K562 (cell line): ENCODE results near the gene RIC3. TPM values are rescaled to one million over a fixed set of nuclear protein-coding genes. Genes with fewer than 3 reads are reported as not detected.

Experiments
- KDM5B ChIP-seq: fragments of 200-600 bp; sonication (generic); IDR thresholded peaks from 2 replicates; pipeline ENCODE4 v1.6.1; 2012; ENCODE audit warnings: low read depth, mild to moderate bottlenecking, moderate library complexity, low read length, control low read depth, inconsistent platforms; ENCODE audit not compliant: insufficient replicate concordance
- MGA ChIP-seq: fragments of 450-650 bp; IDR thresholded peaks from 2 replicates; pipeline ENCODE4 v1.6.1; 2016; ENCODE audit warnings: mild to moderate bottlenecking, moderate library complexity
- YY1 ChIP-seq, 3 experiments: IDR thresholded peaks; 2 replicates each; pipeline ENCODE4 v1.6.1; 2011; ENCODE audit warnings: low read length in 2 of 3, mild to moderate bottlenecking in 2 of 3, moderate library complexity in 2 of 3, borderline replicate concordance in 1 of 3, control low read depth in 1 of 3, low read depth in 1 of 3; ENCODE audit not compliant: insufficient read depth in 3 of 3, insufficient replicate concordance in 2 of 3, control insufficient read depth in 1 of 3, insufficient read length in 1 of 3; ENCODE audit errors: extremely low read depth in 1 of 3
- ZBTB40 ChIP-seq, 2 experiments: fragments of 450-650 bp in 1 of 2; sonication (generic) in 1 of 2; formaldehyde crosslinking in 1 of 2; IDR thresholded peaks; 2 replicates each; pipeline versions ENCODE4 v1.7.1 to v1.9.0; 2016 to 2022; ENCODE audit warnings: inconsistent platforms in 1 of 2, mild to moderate bottlenecking in 1 of 2, missing genetic modification reagents in 1 of 2
- polyA plus RNA-seq, 8 experiments: library from polyadenylated mRNA; depleted of rRNA in 4 of 8; stranded (reverse) in 5 of 8; unstranded in 3 of 8; fragments of >200 nt; fragmentation: Nextera tagmentation in 2 of 8; fragmentation: Illumina TruSeq in 1 of 8; extraction: Ambion mirVana in 2 of 8; extraction: Trizol in 1 of 8; gene quantifications; 2 replicates each; pipeline versions ENCODE4 v1.2.1 to v1.2.3, GENCODE V29; 2011 to 2014; ENCODE audit warnings: inconsistent platforms in 1 of 8, missing spikeins in 1 of 8
- total RNA-seq, 7 experiments: library from RNA; depleted of rRNA in 6 of 7; stranded (reverse); fragments of >200 nt in 6 of 7; fragmentation: Illumina TruSeq in 2 of 7; extraction: Trizol in 2 of 7; gene quantifications; 2 replicates each; pipeline versions ENCODE4 v1.2.1 to v1.2.3, GENCODE V29; 2011 to 2021; ENCODE audit warnings: low replicate concordance in 1 of 7

RIC3 gene
- total and polyA plus RNA-seq, 9 of the 15 experiments (the other 6 are each of a cell fraction or from before 2014, with no cell fraction given): 0.03 to 0.16 (median 0.05) TPM; not detected in 4

GRCh38 chr11:8059030-8059429, 109.8 kb downstream of the RIC3 start (continued):
- TF ChIP-seq MGA: no peak
- no peak for TF ChIP-seq KDM5B
- no peak for TF ChIP-seq ZBTB40 (IDR thresholded peaks at IDR 0.05)
- no peak for TF ChIP-seq ZBTB40 (CRISPR knock-in tag; IDR thresholded peaks at IDR 0.05)
- no peak for TF ChIP-seq YY1 (IDR thresholded peaks at IDR 0.05; ENCODE audit: borderline replicate concordance in 1 of 3, control insufficient read depth in 1 of 3, extremely low read depth in 1 of 3, insufficient read depth in 3 of 3, insufficient read length in 1 of 3, insufficient replicate concordance in 2 of 3, low read depth in 1 of 3, low read length in 2 of 3)
